ENCODE results near the gene GAMT. TPM values are rescaled to one million over a fixed set of nuclear protein-coding genes. Genes with fewer than 3 reads are reported as not detected.

Gene GAMT
- total and polyA plus RNA-seq, 2 experiments from 2014 or later = 121 to 170 TPM

- DNase-seq (ENCODE audit: low spot score) = no peak
- H3K4me3 ChIP-seq = no peak overlapping the region
- no peaks in the 10 kb centered on the region for H4K20me1 ChIP-seq (ENCODE audit: insufficient read depth, poor library complexity, severe bottlenecking)
- 99% methylated on average over 17 of the region's 17 CpGs for WGBS (ENCODE audit: low lambda C conversion rate, missing lambda C conversion rate)
- H3K36me3 ChIP-seq (replicated peaks; ENCODE audit: insufficient read depth, low read depth) = peaks cover 2% of the 10 kb centered on the region
- no peaks in the 10 kb centered on the region for H3K9me3 ChIP-seq (ENCODE audit: low read depth)
- TF ChIP-seq EZH2phosphoT487 (IDR thresholded peaks at IDR 0.05; ENCODE audit: low read depth, severe bottlenecking, unreplicated experiment) (no peak), CTCF (IDR thresholded peaks at IDR 0.05; ENCODE audit: poor library complexity) (no peak), EZH2 (IDR thresholded peaks at IDR 0.05; ENCODE audit: borderline replicate concordance) (no peak)
- no peaks in the 10 kb centered on the region for H3K9me2 ChIP-seq (replicated peaks; ENCODE audit: insufficient read depth)
- H3K4me2 ChIP-seq = no peak overlapping the region
- no peaks in the 10 kb centered on the region for H3K27me3 ChIP-seq
- H3K27ac ChIP-seq = no peak overlapping the region
- H2AFZ ChIP-seq = no peak overlapping the region
- no peaks in the 10 kb centered on the region for H3K4me1 ChIP-seq (ENCODE audit: insufficient read depth)
- no peaks in the 10 kb centered on the region for H3K79me2 ChIP-seq
Observed at GRCh38 chr19:1376415-1376805, 24.9 kb downstream of the GAMT start.

- Histone ChIP-seq H3K4me1 (ENCODE audit: insufficient read depth) (no peaks in the 10 kb centered on the region), H4K20me1 (ENCODE audit: insufficient read depth, poor library complexity, severe bottlenecking) (no peaks in the 10 kb centered on the region), H3K4me2 (no peak overlapping the region), H3K4me3 (no peak overlapping the region), H3K36me3 (replicated peaks; ENCODE audit: insufficient read depth, low read depth) (peaks cover 3% of the 10 kb centered on the region), H3K9me3 (ENCODE audit: low read depth) (no peaks in the 10 kb centered on the region), H3K79me2 (no peaks in the 10 kb centered on the region), H3K9me2 (replicated peaks; ENCODE audit: insufficient read depth) (no peaks in the 10 kb centered on the region), H3K27ac (no peak overlapping the region), H2AFZ (no peak overlapping the region), H3K27me3 (no peaks in the 10 kb centered on the region)
- DNase-seq (ENCODE audit: low spot score) = no peak
- 97% methylated on average over 11 of the region's 12 CpGs for WGBS (ENCODE audit: low lambda C conversion rate, missing lambda C conversion rate)
- TF ChIP-seq CTCF (IDR thresholded peaks at IDR 0.05; ENCODE audit: poor library complexity) (no peak), EZH2phosphoT487 (IDR thresholded peaks at IDR 0.05; ENCODE audit: low read depth, severe bottlenecking, unreplicated experiment) (no peak), EZH2 (IDR thresholded peaks at IDR 0.05; ENCODE audit: borderline replicate concordance) (no peak)
Observed at GRCh38 chr19:1374250-1374577, 27.1 kb downstream of the GAMT start.

- no peaks in the 10 kb centered on the region for H3K9me2 ChIP-seq (replicated peaks; ENCODE audit: insufficient read depth)
- peak; percentile 53 for DNase-seq (ENCODE audit: low spot score)
- H3K4me1 ChIP-seq (ENCODE audit: insufficient read depth) = no peaks in the 10 kb centered on the region
- peaks cover 3% of the 10 kb centered on the region for H3K36me3 ChIP-seq (replicated peaks; ENCODE audit: insufficient read depth, low read depth)
- no peaks in the 10 kb centered on the region for H4K20me1 ChIP-seq (ENCODE audit: insufficient read depth, poor library complexity, severe bottlenecking)
- no peaks in the 10 kb centered on the region for H3K27me3 ChIP-seq
- H3K27ac ChIP-seq = no peak overlapping the region
- no peaks in the 10 kb centered on the region for H3K79me2 ChIP-seq
- H2AFZ ChIP-seq = no peak overlapping the region
- H3K4me3 ChIP-seq = no peak overlapping the region
- H3K4me2 ChIP-seq = no peak overlapping the region
- 85% methylated on average over 22 of the region's 22 CpGs for WGBS (ENCODE audit: low lambda C conversion rate, missing lambda C conversion rate)
- TF ChIP-seq EZH2 (IDR thresholded peaks at IDR 0.05; ENCODE audit: borderline replicate concordance) (no peak), EZH2phosphoT487 (IDR thresholded peaks at IDR 0.05; ENCODE audit: low read depth, severe bottlenecking, unreplicated experiment) (no peak), CTCF (IDR thresholded peaks at IDR 0.05; ENCODE audit: poor library complexity) (no peak)
- no peaks in the 10 kb centered on the region for H3K9me3 ChIP-seq (ENCODE audit: low read depth)
Observed at GRCh38 chr19:1373534-1374249, 27.6 kb downstream of the GAMT start.

Data from hepatocyte (in vitro differentiated cells).